ENCODE results near the gene PALLD. TPM values are rescaled to one million over a fixed set of nuclear protein-coding genes. Genes with fewer than 3 reads are reported as not detected.

The PALLD gene
- total RNA-seq, 1 experiment from 2014 or later: 91.8 TPM

GRCh38 chr4:168833881-168834280 lies 337.0 kb downstream of the PALLD start:
- DNase-seq (ENCODE audit: extremely low read depth, low read depth): no peak

GRCh38 chr4:168835880-168836454 lies 339.1 kb downstream of the PALLD start:
- DNase-seq (ENCODE audit: extremely low read depth, low read depth): no peak

GRCh38 chr4:168836490-168836889 lies 339.6 kb downstream of the PALLD start:
- DNase-seq (ENCODE audit: extremely low read depth, low read depth): no peak

GRCh38 chr4:168837922-168838321 lies 341.1 kb downstream of the PALLD start:
- no peak for DNase-seq (ENCODE audit: extremely low read depth, low read depth)

GRCh38 chr4:168839758-168840391 lies 343.0 kb downstream of the PALLD start:
- no peak for DNase-seq (ENCODE audit: extremely low read depth, low read depth)

- DNase-seq (ENCODE audit: extremely low read depth, low read depth): no peak
Measured at GRCh38 chr4:168840392-168840763, 343.5 kb downstream of the PALLD start.

GRCh38 chr4:168841000-168841671 lies 344.3 kb downstream of the PALLD start:
- no peak for DNase-seq (ENCODE audit: extremely low read depth, low read depth)

- DNase-seq (ENCODE audit: extremely low read depth, low read depth): no peak
Measured at GRCh38 chr4:168841672-168842019, 344.8 kb downstream of the PALLD start.

- DNase-seq (ENCODE audit: extremely low read depth, low read depth): no peak
Measured at GRCh38 chr4:168842186-168842585, 345.3 kb downstream of the PALLD start.

- no peak for DNase-seq (ENCODE audit: extremely low read depth, low read depth)
Measured at GRCh38 chr4:168843635-168844034, 346.8 kb downstream of the PALLD start.

GRCh38 chr4:168844353-168845049 lies 347.6 kb downstream of the PALLD start:
- DNase-seq (ENCODE audit: extremely low read depth, low read depth): no peak

- no peak for DNase-seq (ENCODE audit: extremely low read depth, low read depth)
Measured at GRCh38 chr4:168845897-168846296, 349.0 kb downstream of the PALLD start.

GRCh38 chr4:168846414-168846813 lies 349.6 kb downstream of the PALLD start:
- no peak for DNase-seq (ENCODE audit: extremely low read depth, low read depth)

GRCh38 chr4:168847771-168848502 lies 351.1 kb downstream of the PALLD start:
- no peak for DNase-seq (ENCODE audit: extremely low read depth, low read depth)

- no peak for DNase-seq (ENCODE audit: extremely low read depth, low read depth)
Measured at GRCh38 chr4:168849030-168849675, 352.3 kb downstream of the PALLD start.

- DNase-seq (ENCODE audit: extremely low read depth, low read depth): no peak
Measured at GRCh38 chr4:168849997-168850396, 353.1 kb downstream of the PALLD start.

- no peak for DNase-seq (ENCODE audit: extremely low read depth, low read depth)
Measured at GRCh38 chr4:168852387-168852786, 355.5 kb downstream of the PALLD start.

GRCh38 chr4:168852933-168853713 lies 356.3 kb downstream of the PALLD start:
- no peak for DNase-seq (ENCODE audit: extremely low read depth, low read depth)

- no peak for DNase-seq (ENCODE audit: extremely low read depth, low read depth)
Measured at GRCh38 chr4:168853770-168854169, 356.9 kb downstream of the PALLD start.

All from NCI-H460 (cell line).